Activated CD4-positive, alpha-beta T cell treated with anti-CD3 and anti-CD28 coated beads, Interleukin-2, amount 10 ng/mL, durations not matched to agents 24 days and 14 days (primary cell): Measurements from ENCODE around the gene CORO7. TPM values are rescaled to one million over a fixed set of nuclear protein-coding genes. Genes with fewer than 3 reads are reported as not detected.

ENCODE experiments used
- DNase-seq: peaks from one replicate; pipeline ENCODE4 v3.0.0; 2022
- H3K27ac Mint-ChIP-seq: one replicate; pipeline ENCODE4 v1.8.0; 2022; ENCODE audit warnings: mild to moderate bottlenecking, mixed read lengths
- H3K27me3 Mint-ChIP-seq: one replicate; pipeline ENCODE4 v1.8.0; 2022; ENCODE audit warnings: mixed read lengths
- H3K36me3 Mint-ChIP-seq: one replicate; pipeline ENCODE4 v1.8.0; 2022; ENCODE audit warnings: low read depth, mild to moderate bottlenecking, mixed read lengths
- H3K4me1 Mint-ChIP-seq: one replicate; pipeline ENCODE4 v1.8.0; 2021; ENCODE audit warnings: mixed read lengths
- H3K4me3 Mint-ChIP-seq: one replicate; pipeline ENCODE4 v1.8.0; 2022; ENCODE audit warnings: mild to moderate bottlenecking, moderate library complexity, mixed read lengths
- H3K9me3 Mint-ChIP-seq: one replicate; pipeline ENCODE4 v1.8.0; 2021; ENCODE audit warnings: mixed read lengths
- intact Hi-C: fragments of 100-400 bp; cut with micrococcal nuclease; formaldehyde crosslinking; loops from one replicate; pipeline ENCODE4 v1.15.1; 2023
- total RNA-seq: library from RNA; stranded (reverse); gene quantifications from 2 replicates; pipeline ENCODE4 v1.2.3, GENCODE V29; 2022

Gene CORO7
- 86.3 and 93.3 TPM in 2 replicates for total RNA-seq

GRCh38 chr16:4416200-4417032 is at the start of gene CORO7:
CORO7 (minus strand) TSS chr16:4416596; CDS start chr16:4416518, 78 bp downstream.
- Mint-ChIP-seq H3K27ac (peak within 1 kb of the TSS; percentile 89), H3K4me1 (peaks cover 34% of the 10 kb centered on the region), H3K36me3 (peaks cover 23% of the 10 kb centered on the region), H3K4me3 (peak within 1 kb of the TSS; percentile 93), H3K9me3 (no peaks in the 10 kb centered on the region), H3K27me3 (peaks cover 6% of the 10 kb centered on the region)
- DNase-seq: peak; percentile 100
- intact Hi-C loops: loop anchor here (1.0 to 5.0 kb wide), 3 partner anchors 44 to 144 kb away; partner anchors contain the start of genes PAM16, TFAP4 and VASN

DNA sequence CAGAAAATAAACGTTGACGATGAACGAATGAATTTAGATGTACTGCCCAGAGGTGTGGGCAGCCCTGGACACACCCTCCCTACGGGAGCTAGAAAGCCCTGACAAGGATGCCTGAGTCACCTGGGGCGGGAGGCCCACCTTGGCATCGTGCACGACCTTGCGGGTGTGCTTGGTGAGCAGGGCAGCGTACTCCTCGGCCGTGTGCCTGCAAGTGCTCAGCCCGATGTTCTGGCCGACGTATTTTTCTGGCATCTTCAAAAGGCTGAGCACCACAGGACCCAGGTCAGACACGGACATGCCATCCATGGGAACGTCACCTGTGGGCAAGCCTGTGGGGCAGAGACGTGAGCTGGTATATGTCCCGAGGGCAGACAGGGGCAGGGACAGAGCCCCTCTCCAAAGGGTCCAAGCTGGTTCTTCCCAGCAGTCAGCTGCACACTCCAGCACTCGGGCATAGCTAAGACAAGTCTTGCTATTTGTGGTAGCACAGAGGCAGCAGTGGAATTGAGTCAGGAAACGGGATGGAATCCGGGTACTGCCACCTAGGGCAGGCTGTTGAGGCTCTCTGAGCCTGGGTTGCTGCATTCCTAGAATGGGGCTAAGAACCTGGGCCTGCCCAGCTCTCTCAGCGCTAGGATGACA is 47.2 kb upstream of the CORO7 start:
- Mint-ChIP-seq H3K27ac (no peak overlapping the region), H3K27me3 (no peaks in the 10 kb centered on the region), H3K4me3 (no peak overlapping the region), H3K36me3 (peaks cover 30% of the 10 kb centered on the region), H3K4me1 (peaks cover 12% of the 10 kb centered on the region), H3K9me3 (no peaks in the 10 kb centered on the region)
- intact Hi-C loops: no loop called here
- DNase-seq: no peak

DNA sequence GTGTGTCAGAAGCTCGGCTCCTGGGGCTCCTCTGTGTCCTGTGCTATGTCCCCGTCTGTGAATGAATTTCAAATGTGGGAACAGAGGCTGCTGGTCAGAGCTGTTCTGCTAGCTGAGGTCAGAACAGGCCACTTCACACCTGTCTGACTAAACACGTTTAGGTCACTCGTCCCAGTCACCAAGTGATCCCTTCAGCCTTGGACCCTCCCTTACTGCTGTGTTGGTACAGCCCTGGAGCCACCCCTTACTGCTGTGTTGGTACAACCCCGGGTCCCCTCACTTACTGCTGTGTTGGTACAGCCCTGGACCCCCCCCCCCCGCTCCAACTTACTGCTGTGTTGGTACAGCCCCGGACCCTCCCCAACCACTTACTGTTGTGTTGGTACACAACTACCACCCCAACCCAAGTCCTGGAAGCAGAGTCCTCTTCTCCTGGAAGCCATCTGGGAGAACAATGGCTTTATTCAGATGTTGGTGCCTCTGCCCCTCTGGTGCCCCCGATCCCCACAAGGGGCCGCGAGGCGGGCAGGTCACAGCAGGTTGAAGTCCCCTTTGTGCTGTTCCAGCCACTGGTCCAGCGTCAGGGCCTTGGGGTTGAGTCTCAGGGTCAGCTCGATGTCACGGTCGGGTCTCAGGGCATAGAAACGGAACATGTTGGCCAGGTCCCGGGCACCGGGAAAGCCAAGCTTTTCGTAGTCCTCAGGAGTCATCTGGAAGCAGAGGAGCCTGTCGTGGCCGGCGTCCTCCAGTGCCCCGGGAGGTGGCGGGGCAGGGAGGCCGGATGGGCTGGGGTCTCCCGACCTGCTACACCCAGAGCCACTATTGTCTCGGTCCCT is 45.1 kb upstream of the CORO7 start:
- no peak overlapping the region for H3K4me3 Mint-ChIP-seq
- peaks cover 33% of the 10 kb centered on the region for H3K36me3 Mint-ChIP-seq
- H3K4me1 Mint-ChIP-seq: peaks cover 12% of the 10 kb centered on the region
- no peaks in the 10 kb centered on the region for H3K27me3 Mint-ChIP-seq
- intact Hi-C loops: no loop called here
- H3K27ac Mint-ChIP-seq: no peak overlapping the region
- H3K9me3 Mint-ChIP-seq: no peaks in the 10 kb centered on the region
- DNase-seq: no peak

- Mint-ChIP-seq H3K27me3 (no peaks in the 10 kb centered on the region), H3K36me3 (peaks cover 32% of the 10 kb centered on the region), H3K4me1 (peaks cover 11% of the 10 kb centered on the region), H3K9me3 (no peaks in the 10 kb centered on the region), H3K27ac (no peak overlapping the region), H3K4me3 (no peak overlapping the region)
- no peak for DNase-seq
- intact Hi-C loops: no loop called here
Observed at GRCh38 chr16:4460936-4461249, 44.5 kb upstream of the CORO7 start.

DNA sequence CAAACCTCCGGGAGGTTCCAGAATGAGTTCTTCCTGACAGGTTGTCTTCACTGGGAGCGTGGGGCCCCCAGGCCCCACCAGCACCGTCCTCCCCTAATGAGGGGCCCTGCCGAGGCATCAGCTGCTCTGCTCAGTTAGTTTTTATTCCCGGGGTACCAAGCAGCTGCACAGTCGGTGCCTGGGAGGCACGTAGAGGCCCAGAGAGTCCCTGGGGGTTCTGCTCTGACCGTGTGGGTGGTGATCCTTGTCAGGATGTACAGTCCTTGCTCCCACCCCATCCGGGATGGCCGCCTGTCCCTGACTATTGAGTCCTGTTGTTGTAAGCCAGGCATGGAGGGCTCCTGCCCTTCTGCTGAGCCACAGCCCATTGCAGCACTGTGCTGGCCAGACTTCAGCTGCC is 39.6 kb upstream of the CORO7 start:
- DNase-seq: no peak
- peaks cover 7% of the 10 kb centered on the region for H3K4me1 Mint-ChIP-seq
- H3K9me3 Mint-ChIP-seq: no peaks in the 10 kb centered on the region
- no peak overlapping the region for H3K4me3 Mint-ChIP-seq
- no peaks in the 10 kb centered on the region for H3K27me3 Mint-ChIP-seq
- intact Hi-C loops: no loop called here
- H3K36me3 Mint-ChIP-seq: peaks cover 43% of the 10 kb centered on the region
- no peak overlapping the region for H3K27ac Mint-ChIP-seq

DNA sequence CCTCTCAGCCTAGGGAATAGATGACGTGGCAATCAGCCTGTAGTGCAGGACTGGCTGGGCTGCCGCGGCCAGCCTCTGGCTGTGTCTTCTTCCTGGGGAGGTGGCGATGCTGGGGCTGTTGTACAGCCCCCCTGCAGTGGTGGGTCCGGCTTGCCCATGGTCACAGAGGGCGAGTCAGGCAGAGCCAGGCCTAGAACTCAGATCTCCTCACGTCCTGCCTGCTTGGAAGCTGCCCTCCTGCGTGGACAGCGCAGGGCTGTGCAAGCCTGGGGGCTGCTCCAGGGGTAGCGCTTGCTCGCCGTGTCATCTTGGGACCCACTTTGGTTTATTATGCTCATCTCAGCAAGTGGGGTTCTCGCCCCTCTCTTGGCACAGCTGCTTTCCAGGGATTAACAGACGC is 38.7 kb upstream of the CORO7 start:
- Mint-ChIP-seq H3K4me3 (no peak overlapping the region), H3K27me3 (no peaks in the 10 kb centered on the region), H3K36me3 (peaks cover 46% of the 10 kb centered on the region), H3K4me1 (peaks cover 7% of the 10 kb centered on the region), H3K27ac (no peak overlapping the region), H3K9me3 (no peaks in the 10 kb centered on the region)
- intact Hi-C loops: no loop called here
- DNase-seq: no peak

- Mint-ChIP-seq H3K4me3 (no peak overlapping the region), H3K27ac (no peak overlapping the region), H3K27me3 (no peaks in the 10 kb centered on the region), H3K9me3 (no peaks in the 10 kb centered on the region), H3K4me1 (peaks cover 7% of the 10 kb centered on the region), H3K36me3 (peaks cover 48% of the 10 kb centered on the region)
- intact Hi-C loops: no loop called here
- DNase-seq: no peak
Observed at GRCh38 chr16:4454623-4455022, 38.2 kb upstream of the CORO7 start.

DNA sequence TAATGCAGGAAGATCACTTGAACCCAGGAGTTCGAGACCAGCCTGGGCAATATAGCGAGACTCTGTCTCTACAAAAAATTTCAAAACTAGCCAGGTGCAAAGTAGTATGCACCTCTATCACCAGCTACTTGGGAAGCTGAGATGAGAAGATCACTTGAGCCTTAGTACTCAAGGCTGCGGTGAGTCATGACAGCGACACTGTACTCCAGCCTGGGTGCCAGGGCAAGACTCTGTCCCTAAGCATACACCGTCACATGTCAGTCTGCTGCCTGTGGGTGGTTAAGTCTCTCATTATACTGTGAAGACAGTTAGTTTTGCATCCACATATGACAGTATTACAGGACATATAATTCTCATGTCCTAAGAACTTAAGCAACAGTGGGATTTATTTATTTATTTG is 36.3 kb upstream of the CORO7 start:
- no peak overlapping the region for H3K27ac Mint-ChIP-seq
- DNase-seq: no peak
- H3K9me3 Mint-ChIP-seq: no peaks in the 10 kb centered on the region
- peaks cover 53% of the 10 kb centered on the region for H3K36me3 Mint-ChIP-seq
- no peaks in the 10 kb centered on the region for H3K4me1 Mint-ChIP-seq
- no peak overlapping the region for H3K4me3 Mint-ChIP-seq
- no peaks in the 10 kb centered on the region for H3K27me3 Mint-ChIP-seq
- intact Hi-C loops: no loop called here

- Mint-ChIP-seq H3K36me3 (peaks cover 57% of the 10 kb centered on the region), H3K27ac (no peak overlapping the region), H3K27me3 (no peaks in the 10 kb centered on the region), H3K4me1 (no peaks in the 10 kb centered on the region), H3K9me3 (no peaks in the 10 kb centered on the region), H3K4me3 (no peak overlapping the region)
- intact Hi-C loops: no loop called here
- no peak for DNase-seq
Observed at GRCh38 chr16:4450931-4451519, 34.6 kb upstream of the CORO7 start.

GRCh38 chr16:4450430-4450829 is 34.0 kb upstream of the CORO7 start:
- H3K4me1 Mint-ChIP-seq: no peaks in the 10 kb centered on the region
- intact Hi-C loops: no loop called here
- no peaks in the 10 kb centered on the region for H3K27me3 Mint-ChIP-seq
- no peak overlapping the region for H3K27ac Mint-ChIP-seq
- H3K9me3 Mint-ChIP-seq: no peaks in the 10 kb centered on the region
- peaks cover 56% of the 10 kb centered on the region for H3K36me3 Mint-ChIP-seq
- DNase-seq: no peak
- H3K4me3 Mint-ChIP-seq: no peak overlapping the region

DNA sequence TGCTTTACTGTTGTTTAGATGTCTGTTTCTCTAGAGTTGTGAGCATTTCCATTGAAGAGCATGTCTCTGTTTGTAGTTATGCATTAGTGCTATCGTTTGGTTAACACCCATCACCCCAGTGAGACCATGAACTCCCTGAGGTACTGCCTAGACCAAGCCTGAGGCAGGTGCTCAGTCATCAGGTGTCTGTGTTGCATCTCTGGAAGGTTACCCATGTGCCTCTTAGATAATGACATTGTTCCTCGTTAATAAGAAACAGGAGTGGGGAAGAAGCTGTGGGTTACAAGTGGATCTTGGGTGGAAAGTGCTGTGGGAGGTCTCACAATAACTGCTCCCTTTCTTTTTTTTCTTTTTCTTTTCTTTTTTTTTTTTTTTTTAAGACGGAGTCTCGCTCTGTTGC is 27.6 kb upstream of the CORO7 start:
- no peak for DNase-seq
- H3K27me3 Mint-ChIP-seq: no peaks in the 10 kb centered on the region
- peaks cover 64% of the 10 kb centered on the region for H3K36me3 Mint-ChIP-seq
- H3K4me3 Mint-ChIP-seq: no peak overlapping the region
- intact Hi-C loops: no loop called here
- no peak overlapping the region for H3K27ac Mint-ChIP-seq
- no peaks in the 10 kb centered on the region for H3K4me1 Mint-ChIP-seq
- H3K9me3 Mint-ChIP-seq: no peaks in the 10 kb centered on the region

GRCh38 chr16:4443271-4443670 is 26.9 kb upstream of the CORO7 start:
- H3K4me3 Mint-ChIP-seq: no peak overlapping the region
- intact Hi-C loops: no loop called here

DNA sequence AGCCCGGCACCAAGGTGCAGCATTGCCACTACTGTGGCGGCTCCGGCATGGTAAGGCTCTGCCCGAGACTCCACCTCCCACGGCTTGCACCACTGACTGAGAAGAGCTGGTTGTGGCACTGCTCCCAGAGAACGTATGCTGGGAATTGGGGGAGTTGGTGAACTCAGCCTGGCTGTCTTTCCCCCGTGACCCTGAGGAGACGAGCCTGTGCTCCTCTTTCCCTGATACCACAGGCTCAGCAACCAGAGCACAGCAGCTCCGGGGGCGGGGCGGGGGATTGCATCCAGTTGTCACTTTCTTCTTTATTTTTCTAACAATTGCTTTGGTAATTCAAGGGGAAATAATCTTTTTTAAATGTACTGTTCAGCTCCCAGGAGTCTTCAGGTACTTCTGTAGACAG is 26.0 kb upstream of the CORO7 start:
- DNase-seq: no peak
- Mint-ChIP-seq H3K4me3 (no peak overlapping the region), H3K36me3 (peaks cover 65% of the 10 kb centered on the region), H3K9me3 (no peaks in the 10 kb centered on the region), H3K27ac (no peak overlapping the region), H3K27me3 (no peaks in the 10 kb centered on the region), H3K4me1 (no peaks in the 10 kb centered on the region)
- intact Hi-C loops: no loop called here

More at GRCh38 chr16:4443271-4443670, 26.9 kb upstream of the CORO7 start:
- Mint-ChIP-seq H3K36me3 (peaks cover 67% of the 10 kb centered on the region), H3K27me3 (no peaks in the 10 kb centered on the region), H3K9me3 (no peaks in the 10 kb centered on the region), H3K4me1 (no peaks in the 10 kb centered on the region), H3K27ac (no peak overlapping the region)
- no peak for DNase-seq

DNA sequence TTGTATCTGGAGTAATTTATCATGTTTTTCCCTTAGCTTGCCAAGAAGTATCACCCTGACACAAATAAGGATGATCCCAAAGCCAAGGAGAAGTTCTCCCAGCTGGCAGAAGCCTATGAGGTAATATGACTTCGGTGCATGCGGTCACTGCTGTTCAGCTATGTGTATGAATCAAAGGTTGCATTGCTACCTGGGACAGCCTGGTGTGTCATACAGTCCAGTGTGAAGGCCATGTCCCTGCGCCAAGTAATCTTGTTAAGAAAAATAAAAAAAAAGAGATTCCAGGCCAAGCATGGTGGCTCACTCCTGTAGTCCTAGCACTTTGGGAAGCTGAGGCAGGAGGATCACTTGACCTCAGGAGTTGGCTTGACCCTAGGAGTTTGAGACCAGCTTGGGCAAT is 21.0 kb upstream of the CORO7 start:
- H3K36me3 Mint-ChIP-seq: peaks cover 55% of the 10 kb centered on the region
- H3K9me3 Mint-ChIP-seq: no peaks in the 10 kb centered on the region
- no peaks in the 10 kb centered on the region for H3K27me3 Mint-ChIP-seq

More for the DNA sequence above, 21.0 kb upstream of the CORO7 start:
- no peak overlapping the region for H3K27ac Mint-ChIP-seq
- no peak for DNase-seq
- no peak overlapping the region for H3K4me3 Mint-ChIP-seq
- intact Hi-C loops: no loop called here
- H3K4me1 Mint-ChIP-seq: peaks cover 13% of the 10 kb centered on the region
